HEK293T (cell line): ENCODE data around the gene DMRTC2.

Source experiments
- CTCF ChIA-PET: fragments of 350-600 bp; formaldehyde crosslinking; extraction: SDS; loops from one replicate; lab custom pipeline; 2021; ENCODE audit warnings: antibody characterized with exemption, inconsistent platforms; lab: Yijun Ruan, JAX
- POLR2A ChIA-PET: fragments of 350-600 bp; formaldehyde crosslinking; extraction: SDS; loops from one replicate; lab custom pipeline; 2020; ENCODE audit warnings: antibody characterized with exemption, inconsistent platforms; lab: Yijun Ruan, JAX
- DNase-seq: peaks from one replicate; pipeline ENCODE4 v3.0.0; 2012; ENCODE audit warnings: mixed read lengths; ENCODE audit errors: extremely low spot score
- ARNT ChIP-seq: fragments of 450-650 bp; IDR thresholded peaks from 2 replicates; pipeline ENCODE4 v1.6.1; 2017; ENCODE audit warnings: mild to moderate bottlenecking
- BHLHE40 ChIP-seq: fragments of 450-650 bp; IDR thresholded peaks from 2 replicates; pipeline ENCODE4 v1.6.1; 2016; ENCODE audit warnings: mild to moderate bottlenecking, moderate library complexity, borderline replicate concordance
- CTBP1 ChIP-seq: fragments of 450-650 bp; IDR thresholded peaks from 2 replicates; pipeline ENCODE4 v1.6.1; 2016; ENCODE audit warnings: borderline replicate concordance
- ELF4 ChIP-seq: fragments of 450-650 bp; IDR thresholded peaks from 2 replicates; pipeline ENCODE4 v1.6.1; 2017; ENCODE audit warnings: antibody characterized with exemption
- FOXA1 ChIP-seq: fragments of 450-650 bp; IDR thresholded peaks from 2 replicates; pipeline ENCODE4 v1.6.1; 2016; ENCODE audit warnings: mild to moderate bottlenecking
- FOXK2 ChIP-seq: fragments of 450-650 bp; IDR thresholded peaks from 2 replicates; pipeline ENCODE4 v1.6.1; 2016; ENCODE audit warnings: mild to moderate bottlenecking
- FOXM1 ChIP-seq: fragments of 450-650 bp; IDR thresholded peaks from 2 replicates; pipeline ENCODE4 v1.6.1; 2017; ENCODE audit warnings: mild to moderate bottlenecking, borderline replicate concordance
- HDGF ChIP-seq: fragments of 450-650 bp; IDR thresholded peaks from 2 replicates; pipeline ENCODE4 v1.6.1; 2017; ENCODE audit warnings: antibody characterized with exemption, borderline replicate concordance
- L3MBTL2 ChIP-seq: fragments of 450-650 bp; conservative IDR thresholded peaks from 2 replicates; pipeline ENCODE4 v1.6.1; 2016; ENCODE audit warnings: mild to moderate bottlenecking
- LEF1 ChIP-seq: fragments of 450-650 bp; IDR thresholded peaks from 2 replicates; pipeline ENCODE4 v1.6.1; 2017; ENCODE audit warnings: mild to moderate bottlenecking, borderline replicate concordance
- NFRKB ChIP-seq: fragments of 450-650 bp; IDR thresholded peaks from 2 replicates; pipeline ENCODE4 v1.6.1; 2016; ENCODE audit warnings: mild to moderate bottlenecking, moderate library complexity
- SP1 ChIP-seq: fragments of 450-650 bp; IDR thresholded peaks from 2 replicates; pipeline ENCODE4 v1.6.1; 2017
- SUZ12 ChIP-seq: fragments of 450-650 bp; IDR thresholded peaks from 2 replicates; pipeline ENCODE4 v1.6.1; 2016; ENCODE audit warnings: mild to moderate bottlenecking
- TARDBP ChIP-seq: fragments of 450-650 bp; IDR thresholded peaks from 2 replicates; pipeline ENCODE4 v1.6.1; 2016
- ZNF384 ChIP-seq: fragments of 450-650 bp; IDR thresholded peaks from 2 replicates; pipeline ENCODE4 v1.6.1; 2016
- TF ChIP-seq, protein P1 (sequence below): fragments of 450-650 bp; IDR thresholded peaks from 2 replicates; pipeline ENCODE4 v1.6.1; 2016

DMRTC2 gene

GRCh38 chr19:41807176-41807575 lies 37.7 kb upstream of the DMRTC2 start:
- no peak for DNase-seq
- POLR2A ChIA-PET = no interaction called here
- TF ChIP-seq TARDBP (no peak), ZNF384 (no peak), SP1 (no peak), LEF1 (no peak), CTBP1 (no peak), FOXK2 (no peak), FOXA1 (no peak), ARNT (no peak), HDGF (no peak), BHLHE40 (no peak), FOXM1 (no peak), ELF4 (no peak), L3MBTL2 (no peak), NFRKB (no peak), SUZ12 (no peak)
- TF ChIP-seq, protein P1, sequence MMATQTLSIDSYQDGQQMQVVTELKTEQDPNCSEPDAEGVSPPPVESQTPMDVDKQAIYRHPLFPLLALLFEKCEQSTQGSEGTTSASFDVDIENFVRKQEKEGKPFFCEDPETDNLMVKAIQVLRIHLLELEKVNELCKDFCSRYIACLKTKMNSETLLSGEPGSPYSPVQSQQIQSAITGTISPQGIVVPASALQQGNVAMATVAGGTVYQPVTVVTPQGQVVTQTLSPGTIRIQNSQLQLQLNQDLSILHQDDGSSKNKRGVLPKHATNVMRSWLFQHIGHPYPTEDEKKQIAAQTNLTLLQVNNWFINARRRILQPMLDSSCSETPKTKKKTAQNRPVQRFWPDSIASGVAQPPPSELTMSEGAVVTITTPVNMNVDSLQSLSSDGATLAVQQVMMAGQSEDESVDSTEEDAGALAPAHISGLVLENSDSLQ = no peak
- CTCF ChIA-PET = interaction anchor here (1.2 kb wide), 1 partner anchor 14 kb away, joined by 7 read pairs; no protein-coding TSS in a partner anchor

- POLR2A ChIA-PET = no interaction called here
- no peak for TF ChIP-seq ELF4
- no peak for TF ChIP-seq FOXA1
- TF ChIP-seq SP1 = no peak
- TF ChIP-seq, protein P1 = no peak
- TF ChIP-seq LEF1 = no peak
- TF ChIP-seq BHLHE40 = no peak
- no peak for TF ChIP-seq TARDBP
- TF ChIP-seq CTBP1 = no peak
- TF ChIP-seq FOXM1 = no peak
- TF ChIP-seq HDGF = no peak
- TF ChIP-seq SUZ12 = no peak
- no peak for TF ChIP-seq ZNF384
- no peak for TF ChIP-seq NFRKB
- no peak for TF ChIP-seq FOXK2
- no peak for TF ChIP-seq L3MBTL2
- no peak for TF ChIP-seq ARNT
- no peak for DNase-seq
- CTCF ChIA-PET = no interaction called here
Measured at GRCh38 chr19:41808663-41809566, 35.9 kb upstream of the DMRTC2 start.

DNA sequence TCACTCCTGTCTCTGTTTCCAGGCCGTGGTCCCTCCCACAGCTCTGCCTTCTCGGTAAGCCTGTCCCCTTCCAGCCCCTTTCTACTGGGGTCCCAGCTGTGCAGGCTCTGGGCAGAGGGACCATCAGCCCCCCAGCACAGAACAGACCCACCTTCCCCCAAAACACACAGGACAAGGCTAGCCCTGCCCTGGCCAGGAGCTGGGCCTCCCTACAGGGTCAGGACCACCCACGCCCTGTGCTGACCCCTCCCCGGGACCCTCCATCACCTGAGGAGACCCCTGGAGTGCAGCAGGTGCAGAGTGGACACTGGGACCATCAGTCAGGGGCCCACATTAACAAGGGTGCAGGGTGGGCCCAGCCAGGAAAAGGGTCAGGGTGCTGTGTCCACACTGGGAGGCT lies 34.5 kb upstream of the DMRTC2 start:
- CTCF ChIA-PET = no interaction called here
- DNase-seq = no peak
- POLR2A ChIA-PET = no interaction called here
- TF ChIP-seq ZNF384 (no peak), FOXM1 (no peak), SP1 (no peak), HDGF (no peak)

- ChIA-PET CTCF (interaction anchor here (0.6 kb wide), 1 partner anchor 205 kb away, joined by 3 read pairs; no protein-coding TSS in a partner anchor), POLR2A (no interaction called here)
- TF ChIP-seq, protein P1 = no peak
- TF ChIP-seq ARNT = no peak
- TF ChIP-seq FOXA1 = no peak
- no peak for TF ChIP-seq ZNF384
- TF ChIP-seq SP1 = no peak
- no peak for TF ChIP-seq FOXM1
- no peak for TF ChIP-seq HDGF
- no peak for TF ChIP-seq LEF1
- TF ChIP-seq BHLHE40 = no peak
- TF ChIP-seq SUZ12 = no peak
- no peak for TF ChIP-seq CTBP1
- TF ChIP-seq FOXK2 = no peak
- TF ChIP-seq TARDBP = no peak
- no peak for TF ChIP-seq L3MBTL2
- TF ChIP-seq ELF4 = no peak
- DNase-seq = no peak
Measured at GRCh38 chr19:41811036-41811435, 33.8 kb upstream of the DMRTC2 start.

DNA sequence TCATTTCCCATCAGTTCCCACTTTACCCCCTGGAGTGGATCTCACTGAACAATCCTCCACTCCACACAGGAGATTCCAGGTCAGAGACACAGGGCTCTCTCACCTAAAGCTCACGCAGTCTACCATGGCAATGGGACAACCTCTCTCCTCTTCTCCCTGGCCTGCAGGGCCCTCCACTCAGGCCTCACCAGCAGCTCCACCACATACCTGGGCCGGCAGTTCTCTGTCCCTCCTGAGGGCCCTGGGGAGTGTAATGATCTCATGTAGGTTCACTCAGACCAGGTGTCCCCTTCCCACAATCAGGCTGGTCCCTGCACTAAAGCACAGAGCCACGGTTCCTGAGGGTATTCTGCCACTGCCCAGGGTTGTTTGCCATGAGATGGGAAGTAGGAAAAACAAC lies 32.9 kb upstream of the DMRTC2 start:
- DNase-seq = no peak
- no peak for TF ChIP-seq ZNF384
- TF ChIP-seq CTBP1 = no peak
- TF ChIP-seq NFRKB = no peak
- TF ChIP-seq, protein P1 = no peak
- TF ChIP-seq FOXA1 = no peak
- no peak for TF ChIP-seq FOXK2
- TF ChIP-seq ARNT = no peak
- no peak for TF ChIP-seq BHLHE40
- ChIA-PET POLR2A (no interaction called here), CTCF (interaction anchor here (1.0 kb wide), 1 partner anchor 19 kb away, joined by 3 read pairs; no protein-coding TSS in a partner anchor)
